Fibroblast of the aortic adventitia (primary cell): Measurements from ENCODE around the gene HAO2. TPM values are rescaled to one million over a fixed set of nuclear protein-coding genes. Genes with fewer than 3 reads are reported as not detected.

Experiments
- small RNA-seq: library from RNA; depleted of rRNA; stranded (forward); fragments of <200 nt; gene quantifications from one replicate; pipeline ENCODE3, GENCODE V24; 2012
- total RNA-seq: library from RNA; depleted of rRNA; stranded (reverse); fragments of >200 nt; gene quantifications from 2 replicates; pipeline ENCODE4 v1.2.3, GENCODE V29; 2012; ENCODE audit warnings: low replicate concordance

The HAO2 gene
- total RNA-seq, 1 donor = not detected

Small RNA genes lying within 50 kb of the gene (small RNA-seq; reads per million reads assigned to genes)
- not detected for gene RNU1-75P

Other genes starting within 250 kb of the HAO2 start
- gene WARS2, start 228.1 kb upstream of the HAO2 start, total RNA-seq = 21.7 and 22.5 TPM in 2 replicates
- not detected in 2 replicates for gene HSD3B2, start 46.4 kb downstream of the HAO2 start, total RNA-seq
- not detected in 2 replicates for gene HSD3B1, start 138.4 kb downstream of the HAO2 start, total RNA-seq